Natural killer cell (primary cell): ENCODE results near the gene OR8G5. TPM values are rescaled to one million over a fixed set of nuclear protein-coding genes. Genes with fewer than 3 reads are reported as not detected.

Source experiments
- ATAC-seq, 3 donors: fragments of 150-1000 bp in 2 of 3; fragments of 200-7000 bp in 1 of 3; cut with Tn5 transposase; 1 replicate in 1 of 3; 2 replicates in 2 of 3; pipeline ENCODE4 v1.10.0; 2021; ENCODE audit warnings: mild to moderate bottlenecking in 2 of 3, moderate library complexity in 2 of 3
- DNase-seq, 2 donors: peaks; one replicate each; pipeline versions ENCODE4 v3.0.0 to v3.0.0-alpha.2; 2013 to 2021; ENCODE audit warnings: mixed read lengths in 1 of 2
- H3K27ac ChIP-seq: one replicate; pipeline ENCODE4 v1.5.1; 2013; ENCODE audit warnings: mild to moderate bottlenecking, low read length
- H3K27me3 ChIP-seq: one replicate; pipeline ENCODE4 v1.6.1; 2013; ENCODE audit warnings: low read length; ENCODE audit not compliant: control insufficient read depth, insufficient read depth
- H3K36me3 ChIP-seq: one replicate; pipeline ENCODE4 v1.6.1; 2013; ENCODE audit warnings: low read length; ENCODE audit not compliant: control insufficient read depth, insufficient read depth
- H3K4me1 ChIP-seq: one replicate; pipeline ENCODE4 v1.6.1; 2013; ENCODE audit warnings: low read length; ENCODE audit not compliant: control insufficient read depth, insufficient read depth
- H3K4me3 ChIP-seq: one replicate; pipeline ENCODE4 v1.5.1; 2013; ENCODE audit warnings: low read length
- H3K9me3 ChIP-seq: one replicate; pipeline ENCODE4 v1.6.1; 2013; ENCODE audit warnings: low read length; ENCODE audit not compliant: control insufficient read depth, insufficient read depth
- H3K27ac Mint-ChIP-seq, 2 donors: one replicate each; pipeline ENCODE4 v1.8.0; 2022; ENCODE audit warnings: mild to moderate bottlenecking in 2 of 2, mixed read lengths in 2 of 2, moderate library complexity in 1 of 2
- H3K27me3 Mint-ChIP-seq, 2 donors: one replicate each; pipeline ENCODE4 v1.8.0; 2022; ENCODE audit warnings: low read depth in 2 of 2, mixed read lengths in 2 of 2
- H3K36me3 Mint-ChIP-seq: one replicate; pipeline ENCODE4 v1.8.0; 2022; ENCODE audit warnings: mixed read lengths
- H3K4me1 Mint-ChIP-seq, 2 donors: one replicate each; pipeline ENCODE4 v1.8.0; 2022; ENCODE audit warnings: mixed read lengths in 2 of 2
- H3K4me3 Mint-ChIP-seq: one replicate; pipeline ENCODE4 v1.8.0; 2022; ENCODE audit warnings: mild to moderate bottlenecking, moderate library complexity, mixed read lengths
- H3K9me3 Mint-ChIP-seq, 2 donors: one replicate each; pipeline ENCODE4 v1.8.0; 2022; ENCODE audit warnings: mixed read lengths in 2 of 2
- WGBS: methylation state at CpG from one replicate; pipeline ENCODE4 v1.1.7; 2013; ENCODE audit warnings: missing lambda C conversion rate; ENCODE audit not compliant: insufficient coverage; 5-methylcytosine and 5-hydroxymethylcytosine counted together
- intact Hi-C: fragments of 100-400 bp; cut with micrococcal nuclease; formaldehyde crosslinking; loops from one replicate; pipeline ENCODE4 v1.14.2; 2022
- total RNA-seq, 4 donors: library from RNA; stranded (reverse); fragments of 120-200 nt in 1 of 4; gene quantifications; one replicate each; pipeline versions ENCODE4 v1.2.3 to v1.2.4, GENCODE V29; 2013 to 2022
- TF ChIP-seq, protein P1 (sequence below): fragments of 200-600 bp; IDR thresholded peaks from one replicate; pipeline ENCODE4 v1.8.0; 2022; ENCODE audit warnings: antibody characterized with exemption

Gene OR8G5
- total RNA-seq, 3 donors from 2014 or later (not counting 1 experiment from before 2014, with no cell fraction given): not detected

DNA sequence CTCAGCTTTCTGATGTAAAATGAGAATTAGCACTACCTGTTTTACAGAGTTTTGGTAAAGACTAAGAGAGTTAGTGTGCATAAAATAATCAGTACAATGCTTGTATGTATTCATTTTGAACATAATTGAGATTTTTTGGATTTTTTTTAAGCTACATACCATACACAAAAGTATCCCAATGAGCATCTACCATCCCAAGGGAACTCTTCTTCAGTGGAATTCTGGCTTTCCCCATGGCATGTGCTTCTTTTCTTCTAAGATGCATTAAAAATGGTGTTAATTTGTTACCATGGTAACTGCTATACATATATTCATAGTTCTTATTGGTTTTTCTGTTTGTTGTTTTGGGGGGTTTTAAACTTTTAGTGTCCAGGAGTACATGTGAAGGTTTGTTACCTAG, 39.8 kb downstream of the OR8G5 start:
- ATAC-seq (no peak), DNase-seq (no peak)
- no peaks in the 10 kb centered on the region for H3K36me3 ChIP-seq
- Mint-ChIP-seq H3K9me3 (peaks cover 2% of the 10 kb centered on the region in 2 donors), H3K4me1 (no peaks in the 10 kb centered on the region), H3K27ac (no peak overlapping the region), H3K4me3 (no peak overlapping the region), H3K27me3 (no peaks in the 10 kb centered on the region), H3K36me3 (no peaks in the 10 kb centered on the region)
- no peak overlapping the region for H3K4me3 ChIP-seq
- H3K9me3 ChIP-seq: peaks cover 3% of the 10 kb centered on the region
- no peak overlapping the region for H3K27ac ChIP-seq
- H3K4me1 ChIP-seq: no peaks in the 10 kb centered on the region
- TF ChIP-seq, protein P1, sequence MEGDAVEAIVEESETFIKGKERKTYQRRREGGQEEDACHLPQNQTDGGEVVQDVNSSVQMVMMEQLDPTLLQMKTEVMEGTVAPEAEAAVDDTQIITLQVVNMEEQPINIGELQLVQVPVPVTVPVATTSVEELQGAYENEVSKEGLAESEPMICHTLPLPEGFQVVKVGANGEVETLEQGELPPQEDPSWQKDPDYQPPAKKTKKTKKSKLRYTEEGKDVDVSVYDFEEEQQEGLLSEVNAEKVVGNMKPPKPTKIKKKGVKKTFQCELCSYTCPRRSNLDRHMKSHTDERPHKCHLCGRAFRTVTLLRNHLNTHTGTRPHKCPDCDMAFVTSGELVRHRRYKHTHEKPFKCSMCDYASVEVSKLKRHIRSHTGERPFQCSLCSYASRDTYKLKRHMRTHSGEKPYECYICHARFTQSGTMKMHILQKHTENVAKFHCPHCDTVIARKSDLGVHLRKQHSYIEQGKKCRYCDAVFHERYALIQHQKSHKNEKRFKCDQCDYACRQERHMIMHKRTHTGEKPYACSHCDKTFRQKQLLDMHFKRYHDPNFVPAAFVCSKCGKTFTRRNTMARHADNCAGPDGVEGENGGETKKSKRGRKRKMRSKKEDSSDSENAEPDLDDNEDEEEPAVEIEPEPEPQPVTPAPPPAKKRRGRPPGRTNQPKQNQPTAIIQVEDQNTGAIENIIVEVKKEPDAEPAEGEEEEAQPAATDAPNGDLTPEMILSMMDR: no peak
- H3K27me3 ChIP-seq: no peaks in the 10 kb centered on the region
- intact Hi-C loops: no loop called here

DNA sequence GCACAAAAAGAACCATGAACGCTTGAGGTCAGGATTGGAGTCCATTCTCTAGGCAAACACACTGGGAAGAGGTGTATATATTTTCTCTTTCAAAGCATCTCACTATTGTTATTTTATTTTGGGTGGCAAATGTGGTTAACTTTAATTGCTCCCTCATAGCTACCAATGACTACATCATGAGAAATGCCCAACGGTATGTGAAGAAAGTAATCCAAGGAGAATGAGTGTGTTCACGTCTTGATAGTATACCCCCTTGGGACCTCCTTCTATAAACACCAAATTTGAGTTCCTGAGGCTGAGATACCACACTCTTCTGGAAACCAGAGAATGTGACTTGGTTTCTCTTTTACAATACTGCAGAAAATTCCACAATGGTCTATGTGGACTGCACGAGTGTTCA, 41.7 kb downstream of the OR8G5 start:
- no peaks in the 10 kb centered on the region for H3K27me3 ChIP-seq
- 64% methylated on average over 2 of the region's 4 CpGs for WGBS
- no peaks in the 10 kb centered on the region for H3K36me3 ChIP-seq
- TF ChIP-seq, protein P1: no peak
- Mint-ChIP-seq H3K36me3 (no peaks in the 10 kb centered on the region), H3K4me3 (no peak overlapping the region), H3K27me3 (no peaks in the 10 kb centered on the region), H3K9me3 (no peaks in the 10 kb centered on the region), H3K4me1 (no peaks in the 10 kb centered on the region), H3K27ac (no peak overlapping the region)
- peaks cover 3% of the 10 kb centered on the region for H3K9me3 ChIP-seq
- H3K4me3 ChIP-seq: no peak overlapping the region
- ATAC-seq (no peak), DNase-seq (no peak)
- no peaks in the 10 kb centered on the region for H3K4me1 ChIP-seq
- intact Hi-C loops: no loop called here
- H3K27ac ChIP-seq: no peak overlapping the region

DNA sequence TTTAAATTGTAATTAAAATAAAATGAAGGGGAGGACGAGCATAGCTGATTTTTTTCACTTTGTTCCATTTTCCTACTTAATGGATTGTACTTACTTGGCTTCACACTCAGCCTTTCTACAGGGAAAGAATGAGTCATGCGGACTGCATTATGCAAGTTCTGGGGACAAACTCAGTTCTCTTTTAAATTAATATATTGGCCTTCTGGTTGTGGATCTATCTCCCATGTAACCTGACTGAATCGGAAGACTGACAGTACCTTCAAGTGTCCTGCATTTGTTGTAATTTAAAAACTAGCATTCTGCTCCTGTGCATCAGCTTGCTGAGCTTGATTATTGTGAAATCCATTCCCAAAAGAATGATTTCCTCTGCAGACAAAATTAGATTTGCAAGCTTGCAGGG, 45.4 kb downstream of the OR8G5 start:
- no peak for DNase-seq
- Histone ChIP-seq H3K27me3 (no peaks in the 10 kb centered on the region), H3K4me1 (no peaks in the 10 kb centered on the region), H3K4me3 (no peak overlapping the region), H3K9me3 (peaks cover 3% of the 10 kb centered on the region), H3K36me3 (no peaks in the 10 kb centered on the region), H3K27ac (no peak overlapping the region)
- H3K9me3 Mint-ChIP-seq: no peaks in the 10 kb centered on the region
- H3K27ac Mint-ChIP-seq: no peak overlapping the region
- intact Hi-C loops: no loop called here
- TF ChIP-seq, protein P1: no peak
- H3K4me1 Mint-ChIP-seq: no peaks in the 10 kb centered on the region
- H3K4me3 Mint-ChIP-seq: no peak overlapping the region
- ATAC-seq: no peak
- no peaks in the 10 kb centered on the region for H3K36me3 Mint-ChIP-seq
- 96% methylated on average over 3 of the region's 3 CpGs for WGBS
- H3K27me3 Mint-ChIP-seq: no peaks in the 10 kb centered on the region

DNA sequence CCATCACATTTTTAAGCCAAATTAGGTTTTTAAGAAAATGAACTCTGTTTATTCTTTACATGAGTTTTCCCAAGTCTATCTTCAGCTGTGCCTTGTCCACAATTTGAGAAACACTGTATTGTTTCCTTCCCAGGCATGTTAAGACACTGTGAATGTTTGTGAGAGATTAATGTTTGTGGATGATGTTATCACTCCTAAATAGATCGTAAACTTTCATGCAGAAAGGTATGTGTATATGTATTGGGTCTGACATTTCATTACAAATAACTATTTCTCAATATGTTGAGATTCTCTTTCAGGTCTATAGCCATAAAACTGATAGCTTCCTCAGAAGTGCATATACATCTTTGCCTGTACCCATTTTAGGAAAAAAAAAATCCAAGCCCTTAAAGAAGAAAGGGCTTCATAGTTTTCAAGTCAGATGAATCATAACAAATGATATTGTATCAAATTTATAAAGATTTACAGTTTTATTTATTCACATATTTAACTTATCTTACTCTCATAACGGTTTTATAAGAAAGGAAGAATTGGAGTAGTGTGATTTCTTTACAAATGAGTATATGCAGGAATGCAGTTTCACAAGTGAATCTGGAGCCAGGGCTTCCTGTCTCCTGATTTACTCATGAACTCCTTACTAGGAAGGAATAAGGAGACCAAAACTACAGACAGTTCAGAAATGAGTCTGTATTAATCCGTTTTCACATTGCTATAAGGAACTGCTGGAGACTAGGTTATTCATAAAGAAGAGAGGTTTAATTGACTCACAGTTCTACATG, 46.4 kb downstream of the OR8G5 start:
- no peaks in the 10 kb centered on the region for H3K36me3 Mint-ChIP-seq
- H3K27me3 ChIP-seq: no peaks in the 10 kb centered on the region
- H3K4me3 ChIP-seq: no peak overlapping the region
- TF ChIP-seq, protein P1: no peak
- no peak for DNase-seq
- no peak for ATAC-seq
- H3K9me3 ChIP-seq: peaks cover 3% of the 10 kb centered on the region
- intact Hi-C loops: no loop called here
- H3K27ac ChIP-seq: no peak overlapping the region
- H3K4me1 ChIP-seq: no peaks in the 10 kb centered on the region
- no peaks in the 10 kb centered on the region for H3K4me1 Mint-ChIP-seq
- H3K4me3 Mint-ChIP-seq: no peak overlapping the region
- WGBS: 91% methylated on average over 2 of the region's 3 CpGs
- H3K27me3 Mint-ChIP-seq: no peaks in the 10 kb centered on the region
- no peak overlapping the region for H3K27ac Mint-ChIP-seq
- H3K36me3 ChIP-seq: no peaks in the 10 kb centered on the region
- no peaks in the 10 kb centered on the region for H3K9me3 Mint-ChIP-seq
